AG04450 (cell line): ENCODE measurements around the gene C1QB. TPM values are rescaled to one million over a fixed set of nuclear protein-coding genes. Genes with fewer than 3 reads are reported as not detected.

Source experiments
- CTCF ChIA-PET: fragments of 300-600, 350-600 bp; formaldehyde crosslinking; extraction: SDS; loops from one replicate; lab custom pipeline; 2022; ENCODE audit warnings: antibody characterized with exemption, inconsistent platforms; lab: Charles Lee
- POLR2A ChIA-PET: fragments of 350-600 bp; formaldehyde crosslinking; extraction: SDS; loops from one replicate; lab custom pipeline; 2021; ENCODE audit warnings: antibody characterized with exemption, inconsistent platforms; lab: Yijun Ruan, JAX
- DNase-seq: peaks from one replicate; pipeline ENCODE4 v3.0.0-alpha.2; 2011; ENCODE audit warnings: low read depth, low spot score
- H3K27ac ChIP-seq: one replicate; pipeline ENCODE4 v1.5.1; 2012; ENCODE audit warnings: low read depth, low read length, control low read depth
- H3K27me3 ChIP-seq: one replicate; pipeline ENCODE4 v1.6.0; 2012; ENCODE audit warnings: low read length; ENCODE audit not compliant: control insufficient read depth, insufficient read depth
- H3K4me3 ChIP-seq: 2 replicates; pipeline ENCODE4 v1.5.1; 2011; ENCODE audit warnings: mild to moderate bottlenecking, low read depth, low read length, control low read depth
- H3K9me3 ChIP-seq: 2 replicates; pipeline ENCODE4 v1.5.1; 2012; ENCODE audit warnings: low read length; ENCODE audit not compliant: control insufficient read depth, insufficient read depth
- CTCF ChIP-seq: IDR thresholded peaks from 2 replicates; pipeline ENCODE4 v1.5.1; 2011; ENCODE audit warnings: low read depth, low read length, control low read depth, inconsistent platforms
- polyA plus RNA-seq: library from polyadenylated mRNA; depleted of rRNA; stranded (reverse); fragments of >200 nt; gene quantifications from 2 replicates; pipeline ENCODE4 v1.2.3, GENCODE V29; 2011

C1QB gene
- polyA plus RNA-seq, 1 experiment: not detected

- Histone ChIP-seq H3K9me3 (no peaks in the 10 kb centered on the region), H3K4me3 (no peak overlapping the region), H3K27ac (no peak overlapping the region), H3K27me3 (peaks cover 54% of the 10 kb centered on the region)
- TF ChIP-seq CTCF: no peak
- ChIA-PET CTCF (no interaction called here), POLR2A (no interaction called here)
- DNase-seq: no peak
Observed at GRCh38 chr1:22650089-22650693, 2.8 kb upstream of the C1QB start.

GRCh38 chr1:22651941-22652856 is 837 bp upstream of the C1QB start:
- TF ChIP-seq CTCF: no peak
- Histone ChIP-seq H3K27ac (no peak overlapping the region), H3K27me3 (peaks cover 62% of the 10 kb centered on the region), H3K4me3 (no peak overlapping the region), H3K9me3 (no peaks in the 10 kb centered on the region)
- POLR2A ChIA-PET: no interaction called here
- no peak for DNase-seq
- CTCF ChIA-PET: interaction anchor here (0.7 to 2.1 kb wide), 3 partner anchors 11 to 278 kb away, joined by 3 to 6 read pairs (median 3); no protein-coding TSS in a partner anchor

GRCh38 chr1:22654692-22655091 is 1.7 kb downstream of the C1QB start:
- POLR2A ChIA-PET: no interaction called here

GRCh38 chr1:22658385-22659163 is 5.5 kb downstream of the C1QB start:
- Histone ChIP-seq H3K27me3 (peaks cover 54% of the 10 kb centered on the region), H3K9me3 (no peaks in the 10 kb centered on the region), H3K4me3 (no peak overlapping the region), H3K27ac (no peak overlapping the region)
- no peak for TF ChIP-seq CTCF
- CTCF ChIA-PET: no interaction called here
- POLR2A ChIA-PET: no interaction called here
- DNase-seq: no peak

More at GRCh38 chr1:22654692-22655091, 1.7 kb downstream of the C1QB start:
- peaks cover 66% of the 10 kb centered on the region for H3K27me3 ChIP-seq
- TF ChIP-seq CTCF: 0 out of 2 replicates have a peak, but pooled peaks have one; percentile 12
- H3K9me3 ChIP-seq: no peaks in the 10 kb centered on the region
- no peak overlapping the region for H3K27ac ChIP-seq
- no peak for DNase-seq
- CTCF ChIA-PET: interaction anchor here (1.1 kb wide), 1 partner anchor 12 kb away, joined by 3 read pairs; no protein-coding TSS in a partner anchor
- no peak overlapping the region for H3K4me3 ChIP-seq
